Germinal center (tissue), 1 donor: ENCODE measurements around the gene MAN1B1.

Experiments
- DNase-seq: peaks from one replicate; pipeline ENCODE4 v3.0.0; 2012; ENCODE audit warnings: mixed read lengths, low spot score

MAN1B1 gene

DNA sequence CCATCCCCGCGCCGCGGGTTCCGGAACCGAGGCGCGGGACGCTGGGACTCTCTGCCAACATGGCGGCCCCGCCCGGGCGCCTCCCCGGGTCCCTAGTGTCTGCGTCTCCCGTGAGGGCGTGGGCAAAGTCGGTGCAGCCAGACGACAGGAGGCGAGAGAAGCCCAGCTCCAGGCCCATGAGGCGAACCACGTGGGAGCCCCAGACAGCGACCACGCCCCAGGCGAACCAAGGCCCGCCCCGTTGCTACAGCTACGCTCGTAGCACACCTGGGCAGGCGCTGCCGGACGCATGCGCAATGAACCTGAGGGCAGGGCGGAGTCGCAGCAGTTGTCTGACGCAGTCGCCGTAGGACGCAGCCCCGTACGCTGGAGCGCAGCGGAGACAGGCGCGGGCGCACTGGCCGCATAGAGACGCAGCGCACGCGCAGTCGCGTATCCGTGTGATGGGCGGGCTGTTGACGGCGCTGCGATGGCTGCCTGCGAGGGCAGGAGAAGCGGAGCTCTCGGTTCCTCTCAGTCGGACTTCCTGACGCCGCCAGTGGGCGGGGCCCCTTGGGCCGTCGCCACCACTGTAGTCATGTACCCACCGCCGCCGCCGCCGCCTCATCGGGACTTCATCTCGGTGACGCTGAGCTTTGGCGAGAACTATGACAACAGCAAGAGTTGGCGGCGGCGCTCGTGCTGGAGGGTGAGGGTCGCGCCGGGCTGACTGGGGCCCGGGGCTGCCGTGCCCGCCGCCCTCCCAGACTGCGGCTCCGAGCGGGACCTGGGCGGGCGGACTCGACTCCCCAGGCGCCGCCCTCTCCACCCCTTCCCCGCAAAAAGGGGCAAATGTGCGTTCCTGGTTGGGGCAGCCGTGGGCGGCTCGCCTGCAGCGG is at the start of gene MAN1B1:
TSS of gene MAN1B1 (plus strand) at position 455 of the 878 bp plus-strand sequence. CDS start at position 470, 15 bp downstream.
- peak; percentile 98 for DNase-seq

DNA sequence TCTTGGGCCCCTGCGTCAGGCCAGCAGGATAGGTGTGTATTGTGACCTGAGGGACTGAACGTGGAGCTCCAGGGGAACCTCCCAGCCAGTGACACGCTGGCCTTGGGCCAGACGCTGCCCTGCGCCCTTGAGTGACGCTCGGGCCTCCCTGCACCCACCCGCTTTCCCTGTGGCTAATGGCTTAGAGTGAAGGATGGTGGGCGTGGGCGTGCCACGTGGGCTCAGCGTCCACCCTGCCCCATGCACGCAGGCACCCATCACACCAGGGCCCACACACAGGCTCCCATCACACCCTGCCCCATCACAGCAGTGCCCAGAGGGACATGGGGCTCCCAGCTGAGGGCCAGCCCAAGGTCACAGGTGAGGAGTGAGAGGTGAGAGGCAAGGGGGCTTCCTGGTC is 49.8 kb upstream of the MAN1B1 start:
- no peak for DNase-seq

DNA sequence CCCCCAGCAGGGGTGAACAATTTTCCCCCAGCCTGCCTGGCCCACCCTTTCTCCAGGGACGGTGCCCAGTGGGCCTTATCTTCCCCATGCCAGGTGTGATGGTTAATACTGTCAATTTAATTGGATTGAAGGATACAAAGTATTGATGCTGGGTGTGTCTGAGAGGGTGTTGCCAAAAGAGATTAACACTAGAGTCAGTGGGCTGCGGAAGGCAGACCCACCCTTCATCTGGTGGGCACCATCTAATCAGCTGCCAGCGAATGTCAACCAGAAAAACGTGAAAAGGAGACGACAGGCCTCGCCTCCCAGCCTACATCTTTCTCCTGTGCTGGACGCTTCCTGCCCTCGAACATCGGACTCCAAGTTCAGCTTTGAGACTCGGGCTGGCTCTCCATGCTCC is 49.3 kb upstream of the MAN1B1 start:
- no peak for DNase-seq

DNA sequence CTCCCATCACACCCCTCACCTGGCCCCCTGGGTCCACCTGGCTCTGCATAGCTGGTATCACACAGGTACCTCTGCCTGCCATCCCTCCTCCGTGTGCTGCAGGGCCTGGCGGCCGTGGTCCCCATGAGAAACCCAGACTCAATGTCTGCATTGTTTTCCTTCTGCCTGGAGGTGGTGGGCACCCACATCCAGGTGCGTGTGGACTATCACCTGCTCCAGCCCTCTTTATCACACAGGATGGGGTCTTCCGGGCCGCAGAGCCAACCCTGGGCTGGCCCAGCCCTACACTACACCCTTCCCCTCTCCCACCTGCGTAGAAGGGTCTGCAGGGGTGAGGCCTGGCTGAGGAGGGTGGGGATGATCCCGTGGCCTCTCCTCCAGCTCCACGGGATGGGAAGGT is 47.9 kb upstream of the MAN1B1 start:
- DNase-seq: no peak

DNA sequence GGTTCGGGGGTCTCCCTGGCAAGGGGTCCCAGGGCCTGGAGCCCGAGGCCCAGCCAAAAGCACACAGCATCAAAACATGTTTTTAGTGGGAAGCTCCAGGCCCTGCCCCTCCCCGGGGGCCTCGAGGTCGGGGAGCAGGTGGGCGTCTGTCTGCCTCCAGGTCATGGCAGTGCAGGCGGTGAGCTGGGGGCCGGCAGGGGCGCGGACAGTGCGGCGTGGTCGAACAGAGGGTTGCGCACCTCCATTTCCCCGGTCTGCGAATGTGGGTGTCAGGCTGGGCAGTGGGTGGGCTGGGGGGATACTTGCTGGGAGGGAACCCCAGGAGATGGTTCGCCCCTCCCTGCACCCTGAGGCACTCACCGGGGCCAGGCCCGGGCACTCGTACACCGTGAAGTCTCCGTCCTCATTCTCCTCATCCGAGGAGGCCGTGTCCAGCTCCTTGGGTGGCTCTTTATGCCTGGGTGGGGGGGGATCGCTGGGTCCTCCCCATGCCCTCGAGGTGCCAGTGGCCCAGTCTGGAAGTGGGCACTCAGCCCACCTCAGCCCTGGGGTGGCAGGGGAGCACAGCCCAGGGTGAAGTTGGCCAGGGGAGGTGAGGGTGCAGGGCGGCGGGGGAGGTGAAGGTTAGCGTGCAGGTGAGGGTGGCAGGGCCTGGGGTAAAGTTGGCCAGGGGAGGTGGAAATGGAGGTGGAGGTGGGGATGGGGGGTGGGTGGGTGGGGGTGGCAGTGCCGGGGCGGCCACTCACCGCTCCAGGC is 47.0 kb upstream of the MAN1B1 start:
- DNase-seq: no peak

DNA sequence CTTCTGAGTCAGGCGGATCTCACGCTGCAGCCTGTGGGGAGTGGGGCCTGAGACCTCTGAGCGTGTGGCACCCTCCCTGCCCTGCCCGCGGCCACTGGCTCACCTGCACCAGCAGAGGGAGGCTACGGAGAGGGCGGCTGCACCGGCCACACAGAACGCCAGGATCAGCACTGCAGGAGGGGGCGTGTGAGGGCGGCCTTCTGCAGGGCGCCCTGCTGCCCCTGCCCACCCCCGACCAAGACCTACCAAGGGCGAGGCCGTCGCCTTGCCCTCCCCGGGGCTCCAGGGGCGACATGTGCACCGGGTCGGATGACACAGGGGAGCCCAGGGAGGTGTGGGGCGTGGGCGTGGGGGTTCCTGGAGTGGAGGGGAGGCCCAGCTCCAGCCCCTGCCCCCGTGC is 46.2 kb upstream of the MAN1B1 start:
- no peak for DNase-seq

DNA sequence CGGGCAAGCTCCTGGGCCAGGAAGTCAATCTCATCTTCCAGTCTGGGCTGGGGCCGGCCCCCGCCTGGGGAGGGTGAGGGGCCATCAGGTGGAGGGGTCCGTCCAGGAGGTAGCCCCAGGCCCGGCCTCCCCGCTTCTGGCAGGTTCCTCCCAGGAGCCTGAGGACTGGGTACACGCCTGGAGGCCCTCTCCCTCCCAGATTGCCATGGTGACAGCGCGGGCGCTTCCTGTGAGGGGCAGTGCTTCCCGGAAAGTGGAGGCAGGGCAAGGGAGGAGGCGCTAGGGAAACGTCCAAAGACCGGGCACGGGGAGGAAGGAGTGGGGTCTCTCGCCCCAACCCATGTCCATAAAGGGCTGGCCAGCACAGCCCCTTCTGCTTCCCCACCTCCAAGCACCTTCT is 45.7 kb upstream of the MAN1B1 start:
- DNase-seq: no peak

DNA sequence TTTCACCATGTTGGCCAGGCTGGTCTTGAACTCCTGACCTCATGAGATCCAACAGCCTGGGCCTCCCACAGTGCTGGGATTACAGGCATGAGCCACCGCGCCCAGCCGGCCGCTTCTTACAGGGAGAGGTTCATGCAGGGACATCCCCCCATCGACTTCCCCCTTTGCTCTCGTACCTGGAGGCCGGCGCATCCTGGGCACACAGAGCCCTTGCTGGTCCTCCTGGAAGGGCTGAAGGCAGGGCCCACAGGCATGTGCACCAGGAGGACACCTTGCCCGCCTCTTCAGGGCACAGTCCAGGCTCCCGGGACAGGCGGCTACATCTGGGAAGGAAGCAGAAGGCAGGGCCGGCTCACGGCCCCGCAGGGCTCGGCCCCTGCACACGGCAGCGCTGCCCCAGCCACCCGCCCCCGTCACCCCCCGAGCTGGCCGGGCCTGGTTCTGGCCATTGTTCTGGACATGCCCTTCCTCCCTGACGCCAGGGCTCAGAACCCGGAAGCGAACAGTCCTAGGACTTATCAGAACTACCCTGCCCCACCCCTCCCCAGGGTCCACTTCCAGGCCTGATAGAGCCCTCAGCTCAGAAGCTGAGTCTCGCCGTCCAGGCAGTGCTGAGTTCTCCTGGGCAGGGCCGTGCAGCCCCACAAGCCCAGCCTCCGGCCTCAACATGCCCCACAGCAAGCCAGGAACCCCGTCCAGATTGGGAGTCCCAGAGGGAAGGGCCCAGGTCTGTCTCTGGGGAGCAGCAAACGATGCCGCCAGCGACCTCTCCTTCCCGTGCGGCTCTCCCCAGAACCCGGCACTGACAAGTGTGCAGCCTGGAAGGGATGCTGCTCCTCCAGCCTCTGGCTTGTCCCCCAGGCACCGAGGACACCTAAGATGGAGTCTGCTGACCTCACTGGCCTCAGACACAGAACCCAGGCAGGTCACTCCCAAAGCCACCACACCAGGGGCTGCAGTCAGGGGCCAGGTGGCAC is 43.7 kb upstream of the MAN1B1 start:
- no peak for DNase-seq

DNA sequence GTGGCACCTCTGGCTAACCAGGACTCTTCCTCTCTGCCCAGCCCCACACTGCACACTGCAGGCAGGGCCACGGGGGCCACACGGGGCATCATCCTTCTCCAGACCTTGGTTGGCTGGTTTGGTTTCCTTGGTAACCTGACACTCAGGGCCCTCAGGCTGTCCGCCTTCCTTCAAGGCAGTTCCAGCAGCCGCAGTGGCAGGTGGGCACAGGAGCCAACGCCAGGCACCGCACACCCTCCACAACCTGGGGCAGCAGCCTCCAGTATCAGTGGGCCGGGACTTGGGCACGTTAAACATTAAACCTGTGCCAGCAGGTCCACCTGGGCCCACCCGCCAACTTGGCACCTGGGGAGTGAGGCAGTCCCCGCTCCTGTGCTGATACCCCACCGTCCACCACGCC is 42.7 kb upstream of the MAN1B1 start:
- DNase-seq: no peak

DNA sequence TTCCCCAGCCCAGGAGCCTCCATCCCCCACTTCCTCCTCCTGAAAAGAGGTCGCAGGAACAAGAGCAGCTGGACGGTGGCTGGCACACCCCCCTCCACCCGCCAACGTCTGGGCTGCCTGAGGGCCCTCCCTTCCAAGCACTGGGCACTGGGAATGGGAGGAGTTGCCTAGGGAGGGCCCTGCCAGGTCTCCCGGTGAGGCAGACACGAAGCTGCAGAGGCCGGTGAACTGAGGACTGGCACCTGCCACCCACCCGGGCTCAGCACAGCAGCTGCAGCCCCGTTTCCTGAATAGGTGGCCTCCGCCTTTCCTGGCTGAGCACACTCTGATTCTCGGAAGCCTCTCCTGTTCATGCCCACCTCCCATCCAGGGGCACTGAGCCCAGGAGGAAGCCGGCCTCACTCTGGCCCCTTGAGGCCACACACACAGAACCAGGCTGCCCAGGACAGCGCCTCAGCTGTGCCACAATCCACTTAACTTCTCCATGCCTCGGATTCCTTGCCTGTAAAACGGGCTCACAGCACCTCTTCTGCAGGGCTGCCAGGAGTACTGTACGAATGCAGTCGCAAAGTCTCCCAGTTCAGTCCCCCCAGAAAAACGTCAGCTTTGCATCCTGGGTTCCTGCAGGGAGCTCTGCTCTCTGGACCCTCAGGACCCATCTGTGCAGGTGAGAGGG is 42.1 kb upstream of the MAN1B1 start:
- no peak for DNase-seq

DNA sequence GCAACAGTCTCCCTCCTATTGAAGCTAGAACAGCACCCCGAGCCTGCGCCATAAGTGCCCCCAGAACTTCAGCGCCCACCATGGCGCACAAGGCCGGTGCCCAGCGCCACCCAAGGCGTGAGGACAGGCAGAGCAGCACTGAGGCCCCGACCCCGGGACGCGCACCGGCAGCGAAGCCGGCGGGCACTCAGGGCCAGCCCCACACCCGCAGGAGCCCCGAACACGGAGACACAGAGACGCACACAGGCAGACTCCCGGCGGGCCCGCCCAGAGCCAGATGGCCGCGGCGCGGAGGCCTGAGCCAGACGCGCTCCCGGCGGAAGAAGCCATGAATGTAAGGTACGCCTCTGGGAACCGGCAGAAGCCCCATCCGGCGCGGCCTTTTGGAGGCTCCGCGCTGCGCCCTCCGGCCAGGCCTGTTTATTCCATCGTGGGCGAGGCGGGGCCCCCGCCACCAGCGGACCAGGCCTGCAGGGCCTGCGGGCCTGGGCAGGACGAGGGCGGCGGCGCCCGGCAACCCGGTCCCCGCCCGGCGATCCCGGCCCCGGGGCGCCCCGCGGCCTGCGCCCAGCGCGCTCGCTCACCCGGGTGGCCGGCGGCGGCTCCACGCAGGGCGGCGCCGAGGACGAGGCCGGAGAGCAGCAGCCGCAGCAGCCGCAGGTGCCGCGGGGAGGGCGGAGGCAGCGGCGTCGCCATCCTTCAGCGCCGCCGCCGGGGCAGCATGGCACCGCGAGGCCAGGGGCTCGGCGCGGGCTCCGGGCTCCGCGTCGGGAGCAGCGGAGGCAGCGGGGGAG is 41.3 kb upstream of the MAN1B1 start:
- DNase-seq: no peak

GRCh38 chr9:137046088-137046787 is 40.5 kb upstream of the MAN1B1 start, which contains the start of gene NPDC1:
TSS of gene NPDC1 (minus strand) at chr9:137046177. CDS start at chr9:137045989, 188 bp downstream.
- peak; percentile 90 for DNase-seq

GRCh38 chr9:137048655-137049543 is 37.9 kb upstream of the MAN1B1 start:
- no peak for DNase-seq

DNA sequence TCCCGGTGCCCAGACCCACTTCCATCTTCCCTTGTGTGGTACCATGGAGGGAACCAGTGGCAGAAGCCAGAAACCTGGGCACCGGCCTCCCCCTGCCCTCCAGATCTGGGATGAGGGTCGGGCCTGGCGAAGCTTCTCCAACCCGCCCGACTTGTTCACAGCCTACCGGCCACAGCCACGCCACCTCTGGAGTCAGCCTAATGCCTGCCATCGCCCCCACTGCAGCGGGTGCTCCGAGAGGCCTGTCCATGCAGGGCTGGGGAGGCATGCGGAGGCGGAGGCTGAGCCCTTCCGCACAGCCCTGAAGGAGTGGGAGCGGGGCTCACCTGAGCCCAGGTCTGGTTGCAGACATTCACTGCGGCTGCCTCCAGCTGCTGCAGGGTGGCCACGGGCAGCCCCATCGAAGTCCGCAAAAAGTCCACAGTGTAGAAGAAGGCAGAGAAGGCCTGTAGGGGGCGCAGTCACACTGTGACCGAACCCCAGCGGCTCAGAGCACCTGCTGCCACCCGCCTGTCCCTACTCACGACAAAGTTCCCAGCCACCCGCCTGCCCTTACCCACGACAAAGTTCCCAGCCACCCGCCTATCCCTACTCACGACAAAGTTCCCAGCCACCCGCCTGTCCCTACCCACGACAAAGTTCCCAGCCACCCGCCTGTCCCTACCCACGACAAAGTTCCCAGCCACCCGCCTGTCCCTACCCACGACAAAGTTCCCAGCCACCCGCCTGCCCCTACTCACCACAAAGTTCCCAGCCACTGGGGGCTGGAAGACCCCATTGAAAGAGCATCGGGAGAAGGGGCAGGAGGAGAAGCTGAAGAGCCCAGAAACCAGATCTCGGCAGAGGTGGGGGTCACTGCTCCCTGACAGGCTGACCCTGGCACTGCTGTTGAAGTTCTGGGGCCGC is 37.0 kb upstream of the MAN1B1 start:
- DNase-seq: no peak

GRCh38 chr9:137050570-137050969 is 36.2 kb upstream of the MAN1B1 start:
- no peak for DNase-seq

GRCh38 chr9:137051145-137051724 is 35.5 kb upstream of the MAN1B1 start:
- DNase-seq: no peak

- DNase-seq: no peak
Observed at GRCh38 chr9:137052293-137052692, 34.5 kb upstream of the MAN1B1 start.
